OCI-LY7 (cell line): ENCODE measurements around the gene NBEA. TPM values are rescaled to one million over a fixed set of nuclear protein-coding genes. Genes with fewer than 3 reads are reported as not detected.
"Not testable (repeated sequence)": the region's sequence is repeated elsewhere in the genome, so short reads cannot be mapped to it uniquely, and the experiment has no call there.

Experiments used
- BruUV-seq: library from RNA; stranded (reverse); fragments of 400-500 nt; replicated peaks from 2 replicates; lab custom pipeline; 2021; lab: Mats Ljungman, UMichigan
- CTCF ChIA-PET: fragments of 300-600 bp; sonication (Branson Sonifier 250); formaldehyde crosslinking; loops from one replicate; lab custom pipeline; 2022; ENCODE audit warnings: antibody characterized with exemption; ENCODE audit not compliant: unreplicated experiment; lab: Charles Lee
- POLR2A ChIA-PET: fragments of 300-600 bp; sonication (Branson Sonifier 250); formaldehyde crosslinking; loops from one replicate; lab custom pipeline; 2022; ENCODE audit warnings: antibody characterized with exemption; lab: Charles Lee
- DNase-seq: peaks from one replicate; pipeline ENCODE4 v3.0.0-alpha.2; 2015; ENCODE audit warnings: low spot score
- H2AFZ ChIP-seq: fragments of 200-600 bp; sonication (generic), shearing (Covaris generic); 2 replicates; pipeline ENCODE4 v1.6.1; 2014; ENCODE audit warnings: mild to moderate bottlenecking, antibody characterized with exemption, low read length, moderate library complexity
- H3K27ac ChIP-seq: fragments of 200-600 bp; sonication (generic); 2 replicates; pipeline ENCODE4 v1.5.1; 2014; ENCODE audit warnings: mixed run types, low read depth, mild to moderate bottlenecking, moderate library complexity, low read length, inconsistent platforms; ENCODE audit not compliant: poor library complexity, severe bottlenecking
- H3K36me3 ChIP-seq: fragments of 200-600 bp; sonication (generic); 2 replicates; pipeline ENCODE4 v1.6.1; 2014; ENCODE audit warnings: mild to moderate bottlenecking, antibody characterized with exemption, low read length, moderate library complexity, mixed read lengths; ENCODE audit not compliant: insufficient read depth
- H3K4me1 ChIP-seq: fragments of 200-600 bp; sonication (generic); 2 replicates; pipeline ENCODE4 v1.5.1; 2014; ENCODE audit warnings: mild to moderate bottlenecking, low read length; ENCODE audit not compliant: insufficient read depth, poor library complexity, severe bottlenecking
- H3K4me2 ChIP-seq: fragments of 200-600 bp; sonication (generic); 2 replicates; pipeline ENCODE4 v1.6.1; 2014; ENCODE audit warnings: mild to moderate bottlenecking, low read length
- H3K4me3 ChIP-seq: fragments of 200-600 bp; sonication (generic); 2 replicates; pipeline ENCODE4 v1.5.1; 2014; ENCODE audit warnings: mild to moderate bottlenecking, low read depth, low read length; ENCODE audit not compliant: poor library complexity, severe bottlenecking
- H3K79me2 ChIP-seq: fragments of 200-600 bp; sonication (generic); 2 replicates; pipeline ENCODE4 v1.6.1; 2016; ENCODE audit warnings: low read depth, mild to moderate bottlenecking, low read length, moderate library complexity, mixed read lengths; ENCODE audit not compliant: insufficient read depth
- H3K9me2 ChIP-seq: fragments of 200-600 bp; sonication (generic); 2 replicates; pipeline ENCODE4 v1.6.1; 2016; ENCODE audit warnings: mild to moderate bottlenecking, low read length, mixed read lengths; ENCODE audit not compliant: insufficient read depth
- H3K9me3 ChIP-seq: fragments of 200-600 bp; sonication (generic); 2 replicates; pipeline ENCODE4 v1.6.1; 2014; ENCODE audit warnings: mild to moderate bottlenecking, mixed run types, low read length, mixed read lengths
- H4K20me1 ChIP-seq: fragments of 200-600 bp; sonication (generic); 2 replicates; pipeline ENCODE4 v1.6.1; 2014; ENCODE audit warnings: mild to moderate bottlenecking, antibody characterized with exemption, low read length, moderate library complexity, mixed read lengths; ENCODE audit not compliant: insufficient read depth
- CTCF ChIP-seq: fragments of 200-600 bp; sonication (generic); conservative IDR thresholded peaks from 2 replicates; pipeline ENCODE4 v1.5.1; 2014; ENCODE audit warnings: mild to moderate bottlenecking, antibody characterized with exemption, low read length, moderate library complexity, mixed read lengths
- EZH2phosphoT487 ChIP-seq: fragments of 200-600 bp; sonication (generic); IDR thresholded peaks from 2 replicates; pipeline ENCODE4 v1.6.1; 2018; ENCODE audit warnings: low read depth, borderline replicate concordance, mild to moderate bottlenecking, mixed run types, antibody characterized with exemption, low read length, moderate library complexity, mixed read lengths
- intact Hi-C: fragments of 100-400 bp; cut with micrococcal nuclease; formaldehyde crosslinking; loops from one replicate; pipeline ENCODE4 v1.10.0; 2022; ENCODE audit not compliant: unreplicated experiment
- total RNA-seq, 2 experiments: library from RNA; depleted of rRNA in 1 of 2; stranded (reverse); fragments of >200 nt in 1 of 2; shearing (Covaris generic) in 1 of 2; gene quantifications; 2 replicates each; pipeline ENCODE4 v1.2.3, GENCODE V29; 2014 to 2022

The NBEA gene
- total RNA-seq, 2 experiments from 2014 or later: 3.6 to 11.0 TPM

- CTCF ChIA-PET: no interaction called here
- intact Hi-C loops: no loop called here
- no peaks in the 10 kb centered on the region for H4K20me1 ChIP-seq
- H3K79me2 ChIP-seq: no peaks in the 10 kb centered on the region
- H3K36me3 ChIP-seq: no peaks in the 10 kb centered on the region
- H3K9me3 ChIP-seq: no peaks in the 10 kb centered on the region
- H3K4me1 ChIP-seq: no peaks in the 10 kb centered on the region
- no peak overlapping the region for H2AFZ ChIP-seq
- no peak for DNase-seq
- POLR2A ChIA-PET: no interaction called here
- TF ChIP-seq CTCF (no peak), EZH2phosphoT487 (no peak)
- H3K9me2 ChIP-seq: no peaks in the 10 kb centered on the region
- no TSS peak for BruUV-seq
- no peak overlapping the region for H3K4me3 ChIP-seq
- no peak overlapping the region for H3K27ac ChIP-seq
- H3K4me2 ChIP-seq: no peak overlapping the region
Measured at GRCh38 chr13:35093356-35093755, 151.3 kb downstream of the NBEA start.

- DNase-seq, H3K36me3 ChIP-seq, H4K20me1 ChIP-seq, H3K79me2 ChIP-seq, H3K4me1 ChIP-seq, CTCF ChIA-PET, H2AFZ ChIP-seq, H3K9me2 ChIP-seq, H3K27ac ChIP-seq, H3K9me3 ChIP-seq, intact Hi-C loops, H3K4me3 ChIP-seq, H3K4me2 ChIP-seq, BruUV-seq: not testable (repeated sequence)
- POLR2A ChIA-PET: interaction anchor here (0.6 to 0.8 kb wide), 2 partner anchors 10 to 1225 kb away, joined by 3 read pairs; no protein-coding TSS in a partner anchor
Measured at GRCh38 chr13:35106771-35107170, 164.7 kb downstream of the NBEA start.

- no peaks in the 10 kb centered on the region for H3K36me3 ChIP-seq
- no peaks in the 10 kb centered on the region for H3K4me1 ChIP-seq
- H3K79me2 ChIP-seq: no peaks in the 10 kb centered on the region
- no peaks in the 10 kb centered on the region for H4K20me1 ChIP-seq
- TF ChIP-seq CTCF (no peak), EZH2phosphoT487 (no peak)
- ChIA-PET CTCF (no interaction called here), POLR2A (interaction anchor here (0.8 to 1.4 kb wide), 2 partner anchors 10 to 29 kb away, joined by 3 read pairs; no protein-coding TSS in a partner anchor)
- H3K4me2 ChIP-seq: no peak overlapping the region
- intact Hi-C loops: no loop called here
- no peak overlapping the region for H2AFZ ChIP-seq
- H3K4me3 ChIP-seq: no peak overlapping the region
- no TSS peak for BruUV-seq
- DNase-seq: no peak
- H3K27ac ChIP-seq: no peak overlapping the region
- H3K9me2 ChIP-seq: no peaks in the 10 kb centered on the region
- H3K9me3 ChIP-seq: no peaks in the 10 kb centered on the region
Measured at GRCh38 chr13:35107535-35107934, 165.5 kb downstream of the NBEA start.

- H3K4me2 ChIP-seq, H2AFZ ChIP-seq, H3K27ac ChIP-seq, H3K79me2 ChIP-seq, DNase-seq, POLR2A ChIA-PET, H3K4me1 ChIP-seq, H3K9me3 ChIP-seq, CTCF ChIA-PET, BruUV-seq, H3K9me2 ChIP-seq, H3K36me3 ChIP-seq, intact Hi-C loops, H4K20me1 ChIP-seq, H3K4me3 ChIP-seq: not testable (repeated sequence)
Measured at GRCh38 chr13:35113612-35114011, 171.5 kb downstream of the NBEA start.
